HCT116 (cell line): ENCODE results near the gene PLAC8L1. TPM values are rescaled to one million over a fixed set of nuclear protein-coding genes. Genes with fewer than 3 reads are reported as not detected.

Experiments used
- ATAC-seq: fragments of 200-7000 bp; cut with Tn5 transposase; 2 replicates; pipeline ENCODE4 v1.9.1; 2020; ENCODE audit warnings: mild to moderate bottlenecking, moderate library complexity
- BruUV-seq: library from RNA; stranded (reverse); fragments of 400-500 nt; replicated peaks from 2 replicates; lab custom pipeline; 2021; lab: Mats Ljungman, UMichigan
- CTCF ChIA-PET: fragments of 300-600 bp; sonication (Branson Sonifier 250); formaldehyde crosslinking; loops from one replicate; lab custom pipeline; 2021; ENCODE audit warnings: antibody characterized with exemption; lab: Charles Lee
- POLR2A ChIA-PET: fragments of 300-600, 350-600 bp; sonication (Branson Sonifier 250); formaldehyde crosslinking; loops from one replicate; lab custom pipeline; 2021; ENCODE audit warnings: antibody characterized with exemption; lab: Charles Lee
- RAD21 ChIA-PET, 2 experiments: fragments of 300-600 bp; sonication (Branson Sonifier 250); formaldehyde crosslinking; loops; one replicate each; lab custom pipeline; 2023; ENCODE audit warnings: low total read pairs in 2 of 2; ENCODE audit not compliant: uncharacterized antibody in 2 of 2, unreplicated experiment in 2 of 2, low non-redundant PET in 1 of 2; lab: Charles Lee
- DNase-seq: peaks from one replicate; pipeline ENCODE4 v3.0.0-alpha.2; 2010; ENCODE audit warnings: low read depth, low spot score
- H2AFZ ChIP-seq: fragments of 200-600 bp; shearing (Covaris generic), sonication (generic); 2 replicates; pipeline ENCODE4 v1.6.1; 2017; ENCODE audit warnings: low read depth, mixed run types, mixed read lengths, antibody characterized with exemption, low read length; ENCODE audit not compliant: poor library complexity, severe bottlenecking
- H3K27ac ChIP-seq: 2 replicates; pipeline ENCODE4 v1.5.1; 2012; ENCODE audit warnings: low read depth, low read length
- H3K27me3 ChIP-seq: fragments of 200-600 bp; sonication (generic); 2 replicates; pipeline ENCODE4 v1.6.1; 2016; ENCODE audit warnings: mixed run types, low read length, mixed read lengths; ENCODE audit not compliant: insufficient read depth
- H3K36me3 ChIP-seq, 2 experiments: fragments of 200-500 bp in 1 of 2; fragments of 200-600 bp in 1 of 2; sonication (Bioruptor generic) in 1 of 2; sonication (generic) in 1 of 2; 2 replicates each; pipeline versions ENCODE4 v1.5.1 to v1.6.1; 2014 to 2016; ENCODE audit warnings: low read length in 2 of 2, inconsistent platforms in 1 of 2, mixed read lengths in 1 of 2, mixed run types in 1 of 2; ENCODE audit not compliant: insufficient read depth in 2 of 2, control insufficient read depth in 1 of 2
- H3K4me1 ChIP-seq, 2 experiments: fragments of 200-600 bp in 1 of 2; sonication (generic) in 1 of 2; 2 replicates each; pipeline versions ENCODE4 v1.5.1 to v1.6.1; 2012 to 2017; ENCODE audit warnings: low read length in 2 of 2, inconsistent platforms in 1 of 2, mild to moderate bottlenecking in 1 of 2, mixed read lengths in 1 of 2, mixed run types in 1 of 2, moderate library complexity in 1 of 2; ENCODE audit not compliant: insufficient read depth in 2 of 2, control insufficient read depth in 1 of 2
- H3K4me2 ChIP-seq: fragments of 200-600 bp; sonication (generic); 2 replicates; pipeline ENCODE4 v1.6.1; 2017; ENCODE audit warnings: mixed run types, low read length, mixed read lengths
- H3K4me3 ChIP-seq, 2 experiments: fragments of 200-600 bp in 1 of 2; sonication (generic) in 1 of 2; replicated peaks in 1 of 2; 2 replicates each; pipeline ENCODE4 v1.5.1; 2011 to 2016; ENCODE audit warnings: low read length in 2 of 2, control low read depth in 1 of 2, low read depth in 1 of 2, mild to moderate bottlenecking in 1 of 2, mixed read lengths in 1 of 2, mixed run types in 1 of 2
- H3K79me2 ChIP-seq: fragments of 200-600 bp; sonication (generic); 2 replicates; pipeline ENCODE4 v1.6.1; 2017; ENCODE audit warnings: mild to moderate bottlenecking, mixed run types, low read length, moderate library complexity, mixed read lengths; ENCODE audit not compliant: insufficient read depth
- H3K9ac ChIP-seq: fragments of 200-600 bp; sonication (generic); 2 replicates; pipeline ENCODE4 v1.6.1; 2016; ENCODE audit warnings: low read length, mixed read lengths
- H3K9me2 ChIP-seq: fragments of 200-600 bp; sonication (generic), shearing (Covaris generic); 2 replicates; pipeline ENCODE4 v1.6.1; 2017; ENCODE audit warnings: mixed run types, mild to moderate bottlenecking, moderate library complexity; ENCODE audit not compliant: insufficient read depth
- H3K9me3 ChIP-seq, 2 experiments: fragments of 200-500 bp in 1 of 2; fragments of 200-600 bp in 1 of 2; sonication (Bioruptor generic) in 1 of 2; sonication (generic) in 1 of 2; 2 replicates each; pipeline ENCODE4 v1.6.1; 2014 to 2017; ENCODE audit warnings: low read length in 2 of 2, mixed read lengths in 2 of 2, inconsistent platforms in 1 of 2, low read depth in 1 of 2, mild to moderate bottlenecking in 1 of 2, mixed run types in 1 of 2, moderate library complexity in 1 of 2; ENCODE audit not compliant: control insufficient read depth in 1 of 2, insufficient read depth in 1 of 2
- H4K20me1 ChIP-seq: fragments of 200-600 bp; sonication (generic), shearing (Covaris generic); 2 replicates; pipeline ENCODE4 v1.6.1; 2017; ENCODE audit warnings: mixed run types, mild to moderate bottlenecking, moderate library complexity; ENCODE audit not compliant: insufficient read depth
- CBX3 ChIP-seq: IDR thresholded peaks from 2 replicates; pipeline ENCODE4 v1.6.1; 2012; ENCODE audit warnings: low read depth
- EZH2 ChIP-seq: fragments of 200-600 bp; sonication (generic); IDR thresholded peaks from 2 replicates; pipeline ENCODE4 v1.6.1; 2017; ENCODE audit warnings: antibody characterized with exemption, mixed run types
- FOSL1 ChIP-seq: IDR thresholded peaks from 2 replicates; pipeline ENCODE4 v1.6.1; 2012; ENCODE audit warnings: low read depth
- POLR2AphosphoS5 ChIP-seq: IDR thresholded peaks from 2 replicates; pipeline ENCODE4 v1.6.1; 2011; ENCODE audit warnings: mild to moderate bottlenecking, low read depth, low read length, moderate library complexity
- RAD21 ChIP-seq: IDR thresholded peaks from 2 replicates; pipeline ENCODE4 v1.6.1; 2012; ENCODE audit warnings: low read depth, mild to moderate bottlenecking
- SP1 ChIP-seq: IDR thresholded peaks from 2 replicates; pipeline ENCODE4 v1.6.1; 2012; ENCODE audit warnings: low read depth
- SRF ChIP-seq: IDR thresholded peaks from 2 replicates; pipeline ENCODE4 v1.6.1; 2012; ENCODE audit warnings: low read depth
- YY1 ChIP-seq: IDR thresholded peaks from 2 replicates; pipeline ENCODE4 v1.6.1; 2011; ENCODE audit warnings: low read length, low read depth, moderate library complexity, mild to moderate bottlenecking; ENCODE audit not compliant: insufficient replicate concordance; ENCODE audit errors: extremely low read depth
- ZFX ChIP-seq: fragments of 450-650 bp; IDR thresholded peaks from 2 replicates; pipeline ENCODE4 v1.6.1; 2017
- ZNF274 ChIP-seq: fragments of 200-500 bp; sonication (Bioruptor generic); IDR thresholded peaks from 2 replicates; pipeline ENCODE4 v1.6.1; 2014; ENCODE audit warnings: mild to moderate bottlenecking, low read depth, low read length, inconsistent platforms
- intact Hi-C: fragments of 100-400 bp; cut with micrococcal nuclease; formaldehyde crosslinking; loops from 2 replicates; pipeline ENCODE4 v1.10.0; 2022
- total RNA-seq: library from RNA; stranded (reverse); gene quantifications from one replicate; pipeline ENCODE4 v1.2.1, GENCODE V29; 2021; ENCODE audit not compliant: unreplicated experiment
- TF ChIP-seq, protein P1 (sequence below): IDR thresholded peaks from 2 replicates; pipeline ENCODE4 v1.6.1; 2011; ENCODE audit warnings: mild to moderate bottlenecking, low read length, moderate library complexity; ENCODE audit not compliant: insufficient replicate concordance; ENCODE audit errors: extremely low read depth
- TF ChIP-seq, protein P2 (sequence below): IDR thresholded peaks from 2 replicates; pipeline ENCODE4 v1.6.1; 2012
- TF ChIP-seq, protein P3 (sequence below), 3 experiments: fragments of 200-600 bp in 1 of 3; sonication (generic) in 1 of 3; IDR thresholded peaks in 2 of 3; conservative IDR thresholded peaks in 1 of 3; 2 replicates each; pipeline ENCODE4 v1.5.1; 2012 to 2017; ENCODE audit warnings: low read depth in 2 of 3, low read length in 2 of 3, antibody characterized with exemption in 1 of 3, borderline replicate concordance in 1 of 3, control low read depth in 1 of 3, mild to moderate bottlenecking in 1 of 3, mixed read lengths in 1 of 3, mixed run types in 1 of 3, moderate library complexity in 1 of 3; ENCODE audit not compliant: insufficient read depth in 1 of 3

Gene PLAC8L1
- total RNA-seq, 1 experiment from 2014 or later = 2.6 TPM

DNA sequence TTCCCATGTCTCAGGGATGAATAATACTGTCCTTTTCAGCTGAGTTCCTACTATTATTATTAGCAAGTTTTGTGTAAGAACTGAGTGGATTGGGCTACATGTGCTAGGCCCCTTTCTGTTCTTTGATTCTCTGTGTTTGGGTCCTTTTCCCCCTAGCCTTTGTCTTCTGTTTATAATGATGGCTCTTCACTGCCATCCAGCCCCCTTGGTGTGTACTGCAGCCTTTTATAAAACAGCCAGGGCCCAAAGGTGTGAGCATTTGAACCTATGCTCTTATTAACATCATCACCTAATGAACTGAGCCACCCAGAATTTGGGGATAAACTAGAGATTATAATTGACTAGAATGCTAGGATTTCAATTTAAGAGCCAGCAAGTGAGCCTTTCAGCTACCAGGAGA lies 52.6 kb downstream of the PLAC8L1 start:
- H3K9me2 ChIP-seq = no peaks in the 10 kb centered on the region
- TF ChIP-seq EZH2 = no peak
- TF ChIP-seq SRF = no peak
- no peak for TF ChIP-seq ZNF274
- TF ChIP-seq POLR2AphosphoS5 = no peak
- TF ChIP-seq RAD21 = peak; percentile 66
- no peak for TF ChIP-seq CBX3
- no peak for TF ChIP-seq SP1
- TF ChIP-seq, protein P1, sequence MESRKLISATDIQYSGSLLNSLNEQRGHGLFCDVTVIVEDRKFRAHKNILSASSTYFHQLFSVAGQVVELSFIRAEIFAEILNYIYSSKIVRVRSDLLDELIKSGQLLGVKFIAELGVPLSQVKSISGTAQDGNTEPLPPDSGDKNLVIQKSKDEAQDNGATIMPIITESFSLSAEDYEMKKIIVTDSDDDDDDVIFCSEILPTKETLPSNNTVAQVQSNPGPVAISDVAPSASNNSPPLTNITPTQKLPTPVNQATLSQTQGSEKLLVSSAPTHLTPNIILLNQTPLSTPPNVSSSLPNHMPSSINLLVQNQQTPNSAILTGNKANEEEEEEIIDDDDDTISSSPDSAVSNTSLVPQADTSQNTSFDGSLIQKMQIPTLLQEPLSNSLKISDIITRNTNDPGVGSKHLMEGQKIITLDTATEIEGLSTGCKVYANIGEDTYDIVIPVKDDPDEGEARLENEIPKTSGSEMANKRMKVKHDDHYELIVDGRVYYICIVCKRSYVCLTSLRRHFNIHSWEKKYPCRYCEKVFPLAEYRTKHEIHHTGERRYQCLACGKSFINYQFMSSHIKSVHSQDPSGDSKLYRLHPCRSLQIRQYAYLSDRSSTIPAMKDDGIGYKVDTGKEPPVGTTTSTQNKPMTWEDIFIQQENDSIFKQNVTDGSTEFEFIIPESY = no peak
- no peak for TF ChIP-seq ZFX
- TF ChIP-seq, protein P2, sequence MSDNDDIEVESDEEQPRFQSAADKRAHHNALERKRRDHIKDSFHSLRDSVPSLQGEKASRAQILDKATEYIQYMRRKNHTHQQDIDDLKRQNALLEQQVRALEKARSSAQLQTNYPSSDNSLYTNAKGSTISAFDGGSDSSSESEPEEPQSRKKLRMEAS = no peak
- TF ChIP-seq, protein P3, sequence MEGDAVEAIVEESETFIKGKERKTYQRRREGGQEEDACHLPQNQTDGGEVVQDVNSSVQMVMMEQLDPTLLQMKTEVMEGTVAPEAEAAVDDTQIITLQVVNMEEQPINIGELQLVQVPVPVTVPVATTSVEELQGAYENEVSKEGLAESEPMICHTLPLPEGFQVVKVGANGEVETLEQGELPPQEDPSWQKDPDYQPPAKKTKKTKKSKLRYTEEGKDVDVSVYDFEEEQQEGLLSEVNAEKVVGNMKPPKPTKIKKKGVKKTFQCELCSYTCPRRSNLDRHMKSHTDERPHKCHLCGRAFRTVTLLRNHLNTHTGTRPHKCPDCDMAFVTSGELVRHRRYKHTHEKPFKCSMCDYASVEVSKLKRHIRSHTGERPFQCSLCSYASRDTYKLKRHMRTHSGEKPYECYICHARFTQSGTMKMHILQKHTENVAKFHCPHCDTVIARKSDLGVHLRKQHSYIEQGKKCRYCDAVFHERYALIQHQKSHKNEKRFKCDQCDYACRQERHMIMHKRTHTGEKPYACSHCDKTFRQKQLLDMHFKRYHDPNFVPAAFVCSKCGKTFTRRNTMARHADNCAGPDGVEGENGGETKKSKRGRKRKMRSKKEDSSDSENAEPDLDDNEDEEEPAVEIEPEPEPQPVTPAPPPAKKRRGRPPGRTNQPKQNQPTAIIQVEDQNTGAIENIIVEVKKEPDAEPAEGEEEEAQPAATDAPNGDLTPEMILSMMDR (IDR thresholded peaks at IDR 0.05 in 2 of 3, conservative IDR thresholded peaks at IDR 0.05 in 1 of 3; ENCODE audit: borderline replicate concordance in 1 of 3, insufficient read depth in 1 of 3, low read depth in 2 of 3, low read length in 2 of 3) = peak; percentile 31 to 62 (median 61); a peak in 5 of 6 replicates
- TF ChIP-seq FOSL1 = no peak
- TF ChIP-seq YY1 = no peak
- BruUV-seq = no TSS peak
- ChIA-PET CTCF (no interaction called here), RAD21 (no interaction called here), POLR2A (no interaction called here)
- ATAC-seq (peak; percentile 77), DNase-seq (no peak)
- no peaks in the 10 kb centered on the region for H3K36me3 ChIP-seq
- H3K27ac ChIP-seq = no peak overlapping the region
- H2AFZ ChIP-seq = no peak overlapping the region
- no peaks in the 10 kb centered on the region for H4K20me1 ChIP-seq
- no peaks in the 10 kb centered on the region for H3K79me2 ChIP-seq
- H3K27me3 ChIP-seq = no peaks in the 10 kb centered on the region
- no peaks in the 10 kb centered on the region for H3K9me3 ChIP-seq
- peaks cover 10% of the 10 kb centered on the region in 2 experiments; a peak in 3 of 4 replicates for H3K4me1 ChIP-seq
- H3K4me3 ChIP-seq = no peak overlapping the region
- intact Hi-C loops = loop anchor here (10.0 kb wide), 2 partner anchors 372 to 708 kb away; no protein-coding TSS in a partner anchor
- no peak overlapping the region for H3K4me2 ChIP-seq
- H3K9ac ChIP-seq = no peak overlapping the region
